ENCODE measurements around the gene ATN1.

DNA sequence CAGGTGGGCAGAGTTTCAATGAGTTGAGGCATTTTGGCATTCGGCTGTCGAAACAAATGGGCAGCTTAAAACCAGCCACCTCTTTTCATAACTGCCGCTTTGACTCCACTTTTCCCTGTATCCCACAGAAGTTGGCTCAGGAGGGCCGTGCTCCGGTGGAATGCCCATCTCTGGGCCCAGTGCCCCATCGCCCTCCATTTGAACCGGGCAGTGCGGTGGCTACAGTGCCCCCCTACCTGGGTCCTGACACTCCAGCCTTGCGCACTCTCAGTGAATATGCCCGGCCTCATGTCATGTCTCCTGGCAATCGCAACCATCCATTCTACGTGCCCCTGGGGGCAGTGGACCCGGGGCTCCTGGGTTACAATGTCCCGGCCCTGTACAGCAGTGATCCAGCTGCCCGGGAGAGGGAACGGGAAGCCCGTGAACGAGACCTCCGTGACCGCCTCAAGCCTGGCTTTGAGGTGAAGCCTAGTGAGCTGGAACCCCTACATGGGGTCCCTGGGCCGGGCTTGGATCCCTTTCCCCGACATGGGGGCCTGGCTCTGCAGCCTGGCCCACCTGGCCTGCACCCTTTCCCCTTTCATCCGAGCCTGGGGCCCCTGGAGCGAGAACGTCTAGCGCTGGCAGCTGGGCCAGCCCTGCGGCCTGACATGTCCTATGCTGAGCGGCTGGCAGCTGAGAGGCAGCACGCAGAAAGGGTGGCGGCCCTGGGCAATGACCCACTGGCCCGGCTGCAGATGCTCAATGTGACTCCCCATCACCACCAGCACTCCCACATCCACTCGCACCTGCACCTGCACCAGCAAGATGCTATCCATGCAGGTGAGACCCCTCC is 10.8 kb downstream of the ATN1 start:
- TF ChIP-seq, protein P1, sequence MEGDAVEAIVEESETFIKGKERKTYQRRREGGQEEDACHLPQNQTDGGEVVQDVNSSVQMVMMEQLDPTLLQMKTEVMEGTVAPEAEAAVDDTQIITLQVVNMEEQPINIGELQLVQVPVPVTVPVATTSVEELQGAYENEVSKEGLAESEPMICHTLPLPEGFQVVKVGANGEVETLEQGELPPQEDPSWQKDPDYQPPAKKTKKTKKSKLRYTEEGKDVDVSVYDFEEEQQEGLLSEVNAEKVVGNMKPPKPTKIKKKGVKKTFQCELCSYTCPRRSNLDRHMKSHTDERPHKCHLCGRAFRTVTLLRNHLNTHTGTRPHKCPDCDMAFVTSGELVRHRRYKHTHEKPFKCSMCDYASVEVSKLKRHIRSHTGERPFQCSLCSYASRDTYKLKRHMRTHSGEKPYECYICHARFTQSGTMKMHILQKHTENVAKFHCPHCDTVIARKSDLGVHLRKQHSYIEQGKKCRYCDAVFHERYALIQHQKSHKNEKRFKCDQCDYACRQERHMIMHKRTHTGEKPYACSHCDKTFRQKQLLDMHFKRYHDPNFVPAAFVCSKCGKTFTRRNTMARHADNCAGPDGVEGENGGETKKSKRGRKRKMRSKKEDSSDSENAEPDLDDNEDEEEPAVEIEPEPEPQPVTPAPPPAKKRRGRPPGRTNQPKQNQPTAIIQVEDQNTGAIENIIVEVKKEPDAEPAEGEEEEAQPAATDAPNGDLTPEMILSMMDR (IDR thresholded peaks at IDR 0.05) = peak in 2 of 12 donors; percentile 1 to 3
- no peak for TF ChIP-seq POLR2A (IDR thresholded peaks at IDR 0.05)

All from heart left ventricle (tissue), 13 donors.